Astrocyte of the cerebellum (primary cell): ENCODE results near the gene RPS2.
A peak's percentile ranks its signal among the peaks of the same experiment; 100 is the strongest.
"Not testable (repeated sequence)": the region's sequence is repeated elsewhere in the genome, so short reads cannot be mapped to it uniquely, and the experiment has no call there.

Experiments
- DNase-seq: peaks from one replicate; pipeline ENCODE4 v3.0.0-alpha.2; 2011; ENCODE audit warnings: low read depth
- H3K4me3 ChIP-seq: 2 replicates; pipeline ENCODE4 v1.5.1; 2011; ENCODE audit warnings: mild to moderate bottlenecking, low read depth, low read length, moderate library complexity
- CTCF ChIP-seq: IDR thresholded peaks from 2 replicates; pipeline ENCODE4 v1.5.1; 2012; ENCODE audit warnings: low read length, low read depth, moderate library complexity, mild to moderate bottlenecking; ENCODE audit errors: missing control alignments
- in situ Hi-C: cut with HindIII; loops from 2 replicates; pipeline ENCODE4 v1.10.0; 2017; ENCODE audit warnings: low sequenced_read_pairs

RPS2 gene

DNA sequence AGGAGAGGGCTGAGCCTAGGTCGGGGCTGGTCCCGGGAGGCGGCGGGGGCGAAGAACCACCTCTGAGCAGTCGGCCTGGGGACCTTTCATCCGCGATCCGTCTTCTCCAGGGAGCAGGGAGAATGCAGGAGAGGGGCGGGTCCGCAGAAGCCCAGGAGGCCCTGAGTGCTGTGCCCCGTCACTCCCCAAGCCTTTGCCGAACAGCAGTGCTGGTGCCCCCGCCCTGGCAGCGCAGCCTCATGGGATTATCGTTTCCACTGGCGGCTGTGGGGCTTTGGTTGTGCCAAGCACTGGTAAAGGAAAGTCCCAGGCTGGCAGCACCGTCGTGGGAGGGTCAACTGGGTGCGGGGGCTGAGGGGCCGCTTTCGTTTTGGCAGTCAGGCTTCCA is 7.9 kb upstream of the RPS2 start:
- no peak for DNase-seq
- in situ Hi-C loops = no loop called here
- TF ChIP-seq CTCF = no peak
- H3K4me3 ChIP-seq = peak overlapping the region; percentile 93

- in situ Hi-C loops = no loop called here
- TF ChIP-seq CTCF = no peak
- H3K4me3 ChIP-seq = peak within 1 kb of the TSS; percentile 93
- peak; percentile 81 for DNase-seq
Observed at GRCh38 chr16:1971796-1972489, 7.3 kb upstream of the RPS2 start, which contains the start of gene TBL3. TSS of gene TBL3 (plus strand) at chr16:1972053. CDS start at chr16:1972165, 112 bp downstream.

GRCh38 chr16:1968146-1968953 is 3.7 kb upstream of the RPS2 start:
- in situ Hi-C loops = no loop called here
- TF ChIP-seq CTCF = no peak
- H3K4me3 ChIP-seq = no peak overlapping the region

DNA sequence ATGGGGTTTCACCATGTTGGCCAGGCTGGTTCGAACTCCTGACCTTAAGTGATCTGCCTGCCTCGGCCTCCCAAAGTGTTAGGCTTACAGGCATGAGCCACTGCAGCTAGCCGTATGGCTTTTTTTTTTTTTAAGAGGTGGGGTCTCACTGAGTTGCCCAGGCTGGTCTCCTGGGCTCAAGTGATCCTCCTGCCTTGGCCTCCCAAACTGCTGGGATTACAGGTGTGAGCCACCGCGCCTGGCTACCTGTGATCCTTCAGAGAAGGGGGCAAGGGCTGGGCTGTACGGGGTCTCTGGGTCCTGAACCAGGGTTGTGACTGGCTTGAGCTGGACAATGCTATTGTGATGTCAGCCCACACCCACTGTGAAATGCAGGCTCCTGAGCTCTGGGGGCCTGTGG is 1.8 kb upstream of the RPS2 start, which contains the start of gene RNF151:
Gene RNF151 (plus strand): TSS at position 397 of the 400 bp plus-strand sequence. CDS start 26 bp downstream, outside the sequence.
- no peak for DNase-seq
- peak within 1 kb of the TSS; percentile 98 for H3K4me3 ChIP-seq
- in situ Hi-C loops = no loop called here
- no peak for TF ChIP-seq CTCF

More at GRCh38 chr16:1968146-1968953, 3.7 kb upstream of the RPS2 start:
- no peak for DNase-seq

DNA sequence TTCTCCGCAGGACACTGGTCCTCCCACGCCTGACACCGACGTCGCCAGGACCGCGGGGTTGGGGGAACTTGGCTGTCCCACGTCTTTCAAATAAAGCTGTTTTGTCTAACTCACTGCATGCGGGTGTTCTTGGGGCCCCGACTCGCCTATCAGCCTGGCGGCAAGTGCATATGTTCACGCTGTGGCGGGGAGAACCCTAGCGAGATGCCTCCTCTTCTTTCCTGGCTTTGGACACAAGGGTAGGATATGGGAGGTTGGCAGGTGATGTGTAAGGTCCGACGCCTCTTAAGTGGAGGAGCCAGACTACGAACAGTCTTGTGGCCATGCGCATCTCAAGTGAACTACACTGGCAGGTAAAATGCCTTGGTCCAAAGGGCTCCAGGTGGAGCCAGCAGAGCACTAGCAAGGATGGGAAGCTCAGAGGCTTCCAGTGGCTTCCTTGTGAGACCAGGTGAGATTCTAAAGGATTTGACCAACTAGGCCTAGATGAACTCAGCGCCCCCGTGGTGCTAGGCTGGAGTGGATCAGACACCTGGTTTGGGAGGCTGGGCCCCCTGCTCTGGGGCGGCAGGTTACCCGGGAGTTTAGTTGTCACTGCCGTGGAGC is 873 bp upstream of the RPS2 start:
- DNase-seq = no peak
- in situ Hi-C loops = no loop called here
- peak overlapping the region; percentile 98 for H3K4me3 ChIP-seq
- TF ChIP-seq CTCF = no peak

DNA sequence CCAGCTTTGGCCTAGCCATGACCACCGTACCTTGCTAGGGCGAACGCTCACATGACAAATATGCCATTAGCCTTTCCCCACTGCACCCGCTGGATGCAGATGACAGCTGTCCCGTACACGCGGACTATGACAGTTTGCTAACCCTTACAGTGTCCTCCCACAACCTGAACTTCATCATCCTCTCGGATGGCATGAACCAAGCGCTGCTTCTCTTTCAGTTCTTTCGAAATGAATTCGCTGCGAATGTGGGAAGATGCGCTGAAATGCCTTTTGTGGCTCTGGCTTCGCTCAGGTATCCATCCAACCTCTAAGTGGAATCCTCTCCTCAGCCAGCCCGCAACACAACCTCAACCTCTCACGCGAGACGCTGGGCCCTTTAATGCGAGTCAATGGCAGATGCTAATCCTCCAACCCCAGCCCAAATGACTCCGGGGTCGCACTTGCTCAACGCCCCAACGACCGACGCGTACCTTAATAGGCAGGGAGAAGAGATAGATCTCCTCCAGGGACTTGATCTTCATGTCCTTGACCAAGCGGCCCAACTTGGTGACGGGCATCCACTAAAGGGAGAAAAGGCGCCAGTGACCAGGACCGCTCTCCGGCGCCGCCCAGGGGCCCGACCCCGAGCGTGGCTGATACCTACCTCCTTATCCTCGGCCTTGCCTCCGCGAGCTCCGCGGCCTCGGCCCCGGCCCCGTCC is 670 bp downstream of the RPS2 start:
- no peak for DNase-seq

GRCh38 chr16:1962161-1963153 is 2.2 kb downstream of the RPS2 start:
- in situ Hi-C loops, DNase-seq: not testable (repeated sequence)
- H3K4me3 ChIP-seq = peak overlapping the region; percentile 98

More for the DNA sequence above, 670 bp downstream of the RPS2 start:
- peak overlapping the region; percentile 98 for H3K4me3 ChIP-seq
- in situ Hi-C loops = no loop called here
- TF ChIP-seq CTCF = no peak
